ENCODE results near the gene DOHH. TPM values are rescaled to one million over a fixed set of nuclear protein-coding genes. Genes with fewer than 3 reads are reported as not detected.
"Not testable (repeated sequence)": the region's sequence is repeated elsewhere in the genome, so short reads cannot be mapped to it uniquely, and the experiment has no call there.

The DOHH gene
- total RNA-seq, 1 donor from 2014 or later: 19.4 TPM

DNA sequence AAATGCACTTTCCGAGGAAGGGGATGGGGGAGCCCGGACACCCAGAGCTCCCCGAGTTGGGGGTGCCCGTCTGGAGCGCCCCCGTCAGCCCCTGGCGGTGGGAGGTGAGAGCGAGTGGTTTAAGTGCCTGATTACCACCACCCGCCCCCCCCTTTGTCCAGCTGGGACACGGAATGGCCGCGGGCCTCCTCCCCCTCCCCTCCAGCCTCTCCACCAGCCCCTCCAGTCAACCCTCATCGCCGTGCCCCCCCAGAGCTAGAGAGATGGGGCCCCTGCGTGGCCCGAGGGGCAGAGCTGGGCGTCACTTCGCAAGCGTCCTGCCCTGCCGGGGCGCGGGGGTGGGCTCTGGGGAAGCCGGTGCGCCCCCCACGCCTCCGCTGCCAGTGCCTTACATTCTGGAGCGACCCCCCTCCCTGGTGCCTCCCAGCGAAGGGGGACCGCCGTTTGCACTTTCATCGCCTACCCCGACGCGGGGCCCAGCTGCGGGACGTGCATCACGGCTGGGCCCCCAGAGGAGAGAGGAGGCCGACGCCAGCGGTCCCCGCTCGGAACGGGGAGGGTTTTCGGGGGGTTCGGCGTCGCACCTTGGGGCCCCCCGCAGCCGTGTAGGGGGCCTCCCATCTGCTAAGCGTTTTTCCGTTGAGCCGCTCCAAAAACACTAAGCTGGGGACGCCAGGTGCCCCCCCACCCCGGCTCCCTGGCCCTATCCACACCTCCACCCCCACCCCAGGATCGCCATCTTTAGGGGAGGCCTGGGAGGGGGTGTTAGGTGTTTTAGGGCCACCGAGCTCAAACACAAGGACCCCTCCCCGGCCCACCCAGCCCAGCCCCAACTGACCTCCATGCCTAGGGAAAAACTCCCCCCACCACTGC, 36.5 kb downstream of the DOHH start:
- intact Hi-C loops (cut with micrococcal nuclease): no loop called here

GRCh38 chr19:3462991-3463713, 37.3 kb downstream of the DOHH start:
- intact Hi-C loops (cut with micrococcal nuclease): no loop called here

DNA sequence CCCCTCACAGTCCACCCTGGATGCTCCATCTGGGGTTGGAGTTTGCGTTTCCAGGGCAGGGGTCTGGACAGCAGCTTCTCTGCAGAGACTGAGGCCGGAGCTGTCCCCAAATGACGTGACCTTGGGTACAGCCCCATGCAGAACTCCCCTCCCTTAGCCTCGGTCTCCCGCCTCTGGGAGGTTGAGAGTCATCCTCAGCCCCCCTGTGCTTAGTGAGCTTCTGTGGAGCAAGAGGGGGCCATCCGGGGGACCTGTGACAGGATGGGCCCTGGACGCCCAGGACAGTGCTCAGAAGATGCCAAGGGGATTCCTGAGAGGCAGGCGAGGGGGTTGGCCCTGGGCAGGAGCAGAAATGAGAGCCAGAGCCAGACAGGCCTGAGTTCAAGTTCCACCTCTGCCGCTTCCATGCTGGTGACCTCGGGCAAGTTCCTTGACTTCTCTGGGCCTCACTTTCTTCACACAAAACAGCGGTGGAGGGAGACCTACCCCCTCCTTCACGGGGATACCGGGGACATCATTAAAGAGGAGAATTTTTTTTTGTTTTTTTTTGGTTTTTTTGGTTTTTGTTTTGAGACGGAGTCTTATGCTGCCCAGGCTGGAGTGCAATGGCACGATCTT, 40.4 kb downstream of the DOHH start:
- intact Hi-C loops (cut with micrococcal nuclease): no loop called here

GRCh38 chr19:3459089-3459881, 41.2 kb downstream of the DOHH start:
- intact Hi-C loops (cut with micrococcal nuclease): no loop called here

DNA sequence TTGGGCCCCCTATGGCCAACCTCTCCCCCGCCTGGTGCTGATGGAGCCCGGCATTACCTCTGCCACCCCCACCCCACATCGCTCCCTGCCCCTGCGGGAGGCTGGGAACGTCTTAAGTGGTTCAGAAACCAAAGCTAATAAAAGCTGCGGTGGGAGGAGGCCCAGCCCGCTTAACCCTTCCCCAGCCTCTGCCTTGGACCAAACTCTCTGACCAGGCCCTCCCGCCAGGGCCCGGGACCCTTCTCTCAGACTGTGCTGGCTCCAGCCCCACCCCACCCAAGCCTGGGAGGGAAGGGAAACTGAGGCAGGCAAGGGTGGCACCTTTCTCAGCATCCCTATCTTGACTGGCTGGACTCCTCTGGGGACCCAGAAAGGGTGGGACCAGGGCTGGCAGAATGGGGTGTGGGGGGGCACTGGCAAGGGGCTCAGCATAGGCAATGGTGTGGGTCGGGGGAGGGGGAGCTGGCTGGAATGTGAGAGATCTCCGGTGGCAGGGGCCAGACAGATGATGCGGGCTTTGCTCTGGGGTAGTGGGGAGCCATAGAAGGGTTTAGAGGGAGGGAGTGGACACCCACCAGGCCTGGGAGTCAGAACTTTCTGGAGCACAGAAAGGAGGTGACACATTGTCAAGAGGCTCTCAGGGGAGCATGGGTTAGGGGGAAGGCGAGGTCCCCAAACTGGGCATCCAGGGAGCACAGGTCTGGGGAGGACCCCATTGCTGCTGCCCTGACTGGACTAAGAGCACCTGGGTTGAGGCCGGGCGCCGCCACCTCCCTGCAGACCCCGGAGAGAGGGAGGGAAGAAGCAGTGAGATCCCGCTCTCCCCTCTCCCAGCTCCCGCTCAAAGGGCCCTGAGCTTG, 42.0 kb downstream of the DOHH start:
- intact Hi-C loops (cut with micrococcal nuclease): no loop called here

- intact Hi-C loops (cut with micrococcal nuclease): no loop called here
Observed at GRCh38 chr19:3457528-3458228, 42.8 kb downstream of the DOHH start.

GRCh38 chr19:3456925-3457527, 43.4 kb downstream of the DOHH start:
- intact Hi-C loops (cut with micrococcal nuclease): no loop called here

- intact Hi-C loops (cut with micrococcal nuclease): no loop called here
Observed at GRCh38 chr19:3455960-3456601, 44.4 kb downstream of the DOHH start.

DNA sequence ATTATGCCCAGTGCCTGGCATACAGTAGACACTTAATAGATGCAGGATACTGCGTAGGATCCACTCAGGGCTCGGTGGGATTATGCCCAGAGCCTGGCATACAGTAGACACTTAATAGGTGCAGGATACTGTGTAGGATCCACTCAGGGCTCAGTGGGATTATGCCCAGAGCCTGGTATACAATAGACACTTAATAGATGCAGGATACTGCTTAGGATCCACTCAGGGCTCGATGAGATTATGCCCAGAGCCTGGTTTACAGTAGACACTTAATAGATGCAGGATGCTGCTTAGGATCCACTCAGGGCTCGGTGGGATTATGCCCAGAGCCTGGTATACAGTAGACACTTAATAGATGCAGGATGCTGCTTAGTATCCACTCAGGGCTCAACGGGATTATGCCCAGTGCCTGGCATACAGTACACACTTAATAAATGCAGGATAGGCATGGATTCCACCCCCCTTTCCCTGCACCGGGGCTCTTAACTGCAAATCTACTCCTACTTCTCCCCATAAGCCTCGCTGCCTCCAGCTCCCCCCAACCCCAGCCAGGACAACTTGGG, 45.0 kb downstream of the DOHH start:
- intact Hi-C loops (cut with micrococcal nuclease): no loop called here

DNA sequence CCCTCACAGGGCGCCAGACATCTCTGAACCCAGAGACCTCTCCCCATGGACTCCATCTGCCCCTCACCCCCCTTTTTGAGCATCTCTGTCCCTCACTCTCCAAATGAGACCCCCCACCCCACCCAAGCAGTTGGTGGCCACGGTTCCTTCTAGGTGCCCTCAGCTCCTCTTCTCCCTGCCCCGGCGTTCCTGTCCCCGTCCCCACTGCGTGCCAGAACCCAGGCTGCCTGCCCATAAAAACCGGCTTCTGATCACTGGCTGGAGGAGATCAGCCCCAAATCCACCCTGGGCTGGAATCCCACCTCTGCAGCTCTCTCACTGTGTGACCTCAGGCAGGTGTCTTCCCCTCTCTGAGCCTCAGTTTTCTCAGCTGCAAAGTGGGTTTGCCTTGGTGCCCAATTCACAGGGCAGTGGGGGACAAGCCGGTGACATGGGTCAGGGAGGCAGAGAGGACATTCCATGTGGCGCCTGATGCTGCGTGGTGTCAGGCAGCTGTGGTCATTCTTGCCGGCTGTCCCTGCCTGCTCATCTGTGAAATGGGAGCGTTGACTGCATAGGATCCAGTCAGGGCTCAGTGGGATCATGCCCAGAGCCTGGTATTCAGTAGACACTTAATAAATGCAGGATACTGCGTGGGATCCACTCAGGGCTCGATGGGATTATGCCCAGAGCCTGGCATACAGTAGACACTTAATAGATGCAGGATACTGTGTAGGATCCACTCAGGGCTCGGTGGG, 45.6 kb downstream of the DOHH start:
- intact Hi-C loops (cut with micrococcal nuclease): no loop called here

- intact Hi-C loops (cut with micrococcal nuclease): no loop called here
Observed at GRCh38 chr19:3453840-3454239, 46.6 kb downstream of the DOHH start.

DNA sequence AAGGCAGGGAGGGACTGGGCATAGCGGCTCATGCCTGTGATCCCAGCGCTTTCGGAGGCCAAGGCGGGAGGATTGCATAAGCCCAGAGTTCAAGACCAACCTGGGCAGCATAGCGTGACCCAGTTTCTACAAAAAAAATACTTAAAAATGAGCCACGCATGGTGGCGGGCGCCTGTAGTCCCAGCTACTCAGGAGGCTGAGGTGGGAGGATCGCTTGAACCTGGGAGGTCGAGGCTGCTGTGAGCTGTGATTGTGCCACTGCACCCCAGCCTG, 47.6 kb downstream of the DOHH start:
- intact Hi-C loops (cut with micrococcal nuclease): not testable (repeated sequence)

- intact Hi-C loops (cut with micrococcal nuclease): no loop called here
Observed at GRCh38 chr19:3452171-3452941, 48.1 kb downstream of the DOHH start.

- intact Hi-C loops (cut with micrococcal nuclease): no loop called here
Observed at GRCh38 chr19:3451451-3451866, 49.0 kb downstream of the DOHH start.

DNA sequence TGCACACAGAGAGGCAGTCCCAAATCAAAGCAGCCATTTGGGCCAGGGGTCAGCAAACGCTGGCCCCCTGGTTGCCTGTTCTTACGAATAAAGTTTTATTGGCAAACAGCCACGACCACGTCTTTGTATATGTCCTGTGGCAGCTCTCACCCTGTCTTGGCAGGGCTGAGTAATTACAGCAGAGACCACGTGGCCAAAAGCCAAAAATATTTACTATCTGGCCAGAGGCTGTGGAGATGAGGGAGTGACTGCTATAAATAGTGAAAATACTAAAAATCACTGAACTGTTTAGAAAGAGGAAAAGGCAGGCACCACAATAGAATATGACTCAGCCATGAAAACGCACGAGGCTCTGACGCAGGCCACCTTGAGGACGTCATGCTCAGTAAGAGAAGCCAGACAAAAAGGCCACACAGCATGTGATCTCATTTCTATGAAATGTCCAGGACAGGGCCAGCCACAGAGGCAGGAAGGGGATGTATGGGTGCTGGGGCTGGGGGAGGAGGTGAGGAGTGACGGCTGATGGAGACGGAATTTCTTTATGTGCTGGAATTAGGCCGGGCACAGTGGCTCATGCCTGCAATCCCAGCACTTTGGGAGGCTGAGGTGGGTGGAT, 49.6 kb downstream of the DOHH start:
- intact Hi-C loops (cut with micrococcal nuclease): no loop called here

- intact Hi-C loops (cut with micrococcal nuclease): no loop called here
Observed at GRCh38 chr19:3448616-3449334, 51.7 kb downstream of the DOHH start.

Data from T-helper 1 cell treated with Interleukin-12 subunit alpha and Interleukin-12 subunit beta and Interleukin-4 antibody, amounts not matched to agents 30 ng/mL and 1 ng/mL, for 36 hours (primary cell).